RWPE2 (cell line): Measurements from ENCODE around the gene PTPRA.

Experiments
- ATAC-seq: fragments of 200-7000 bp; cut with Tn5 transposase; 3 replicates; pipeline ENCODE4 v1.9.1; 2021; ENCODE audit warnings: low read depth
- DNase-seq: peaks from one replicate; pipeline ENCODE4 v3.0.0-alpha.2; 2020; ENCODE audit warnings: low spot score
- H3K27ac ChIP-seq: fragments of 450-650 bp; 2 replicates; pipeline ENCODE4 v1.5.1; 2017; ENCODE audit warnings: mild to moderate bottlenecking; ENCODE audit not compliant: poor library complexity, severe bottlenecking
- H3K27me3 ChIP-seq: fragments of 250-450 bp; sonication (Bioruptor Pico); 2 replicates; pipeline ENCODE4 v1.5.1; 2021; ENCODE audit warnings: mild to moderate bottlenecking, moderate library complexity; ENCODE audit not compliant: insufficient read depth, poor library complexity, severe bottlenecking
- H3K36me3 ChIP-seq: fragments of 250-450 bp; sonication (Bioruptor Pico); 2 replicates; pipeline ENCODE4 v1.5.1; 2020; ENCODE audit warnings: low read depth, mild to moderate bottlenecking, moderate library complexity
- H3K4me1 ChIP-seq: fragments of 250-450 bp; sonication (Bioruptor Pico); 2 replicates; pipeline ENCODE4 v1.5.1; 2021; ENCODE audit warnings: mild to moderate bottlenecking, moderate library complexity; ENCODE audit not compliant: insufficient read depth, poor library complexity, severe bottlenecking
- H3K4me3 ChIP-seq: fragments of 250-450 bp; sonication (Bioruptor Pico); 2 replicates; pipeline ENCODE4 v1.5.1; 2021; ENCODE audit warnings: mild to moderate bottlenecking, moderate library complexity; ENCODE audit not compliant: severe bottlenecking
- H3K9me3 ChIP-seq: fragments of 250-450 bp; sonication (Bioruptor Pico); 2 replicates; pipeline ENCODE4 v1.5.1; 2021; ENCODE audit warnings: mild to moderate bottlenecking, moderate library complexity; ENCODE audit not compliant: severe bottlenecking
- TF ChIP-seq, protein P1 (sequence below): fragments of 450-650 bp; IDR thresholded peaks from one replicate; pipeline ENCODE4 v1.5.1; 2017; ENCODE audit warnings: mild to moderate bottlenecking, moderate library complexity; ENCODE audit not compliant: poor library complexity, severe bottlenecking

PTPRA gene

DNA sequence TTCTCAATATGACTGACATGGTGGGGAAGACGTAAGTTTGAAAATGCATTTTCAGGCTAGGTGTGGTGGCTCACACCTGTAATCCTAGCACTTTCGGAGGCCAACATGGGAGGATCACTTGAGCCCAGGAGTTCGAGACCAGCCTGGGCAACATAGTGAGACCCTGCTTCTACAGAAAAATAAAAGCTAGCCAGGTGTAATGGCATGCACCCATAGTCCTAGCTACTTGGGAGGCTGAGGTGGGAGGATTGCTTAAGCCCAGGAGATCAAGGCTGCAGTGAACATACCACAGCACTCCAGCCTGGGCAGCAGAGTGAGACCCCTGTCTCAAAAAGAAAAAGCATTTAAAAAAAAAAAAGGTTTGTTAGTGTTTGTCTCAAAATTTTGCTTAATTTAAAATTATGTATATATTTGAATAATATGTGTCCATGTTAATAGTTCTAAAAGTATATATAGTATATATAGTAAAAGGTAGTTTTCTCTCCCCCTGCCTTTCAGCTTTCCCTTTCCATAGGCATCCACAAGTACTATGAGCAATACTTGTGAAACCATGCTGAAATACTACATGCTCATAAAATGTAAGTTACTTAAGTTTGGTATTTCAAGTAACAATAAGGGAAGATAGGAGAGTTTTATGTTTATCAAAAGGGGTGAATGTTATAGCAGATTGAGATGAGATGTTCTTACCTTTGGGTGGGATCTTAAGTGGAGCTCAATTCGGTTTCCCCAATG is 15.1 kb downstream of the PTPRA start:
- no peaks in the 10 kb centered on the region for H3K36me3 ChIP-seq
- peaks cover 18% of the 10 kb centered on the region for H3K4me1 ChIP-seq
- TF ChIP-seq, protein P1, sequence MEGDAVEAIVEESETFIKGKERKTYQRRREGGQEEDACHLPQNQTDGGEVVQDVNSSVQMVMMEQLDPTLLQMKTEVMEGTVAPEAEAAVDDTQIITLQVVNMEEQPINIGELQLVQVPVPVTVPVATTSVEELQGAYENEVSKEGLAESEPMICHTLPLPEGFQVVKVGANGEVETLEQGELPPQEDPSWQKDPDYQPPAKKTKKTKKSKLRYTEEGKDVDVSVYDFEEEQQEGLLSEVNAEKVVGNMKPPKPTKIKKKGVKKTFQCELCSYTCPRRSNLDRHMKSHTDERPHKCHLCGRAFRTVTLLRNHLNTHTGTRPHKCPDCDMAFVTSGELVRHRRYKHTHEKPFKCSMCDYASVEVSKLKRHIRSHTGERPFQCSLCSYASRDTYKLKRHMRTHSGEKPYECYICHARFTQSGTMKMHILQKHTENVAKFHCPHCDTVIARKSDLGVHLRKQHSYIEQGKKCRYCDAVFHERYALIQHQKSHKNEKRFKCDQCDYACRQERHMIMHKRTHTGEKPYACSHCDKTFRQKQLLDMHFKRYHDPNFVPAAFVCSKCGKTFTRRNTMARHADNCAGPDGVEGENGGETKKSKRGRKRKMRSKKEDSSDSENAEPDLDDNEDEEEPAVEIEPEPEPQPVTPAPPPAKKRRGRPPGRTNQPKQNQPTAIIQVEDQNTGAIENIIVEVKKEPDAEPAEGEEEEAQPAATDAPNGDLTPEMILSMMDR, result no peak
- no peaks in the 10 kb centered on the region for H3K9me3 ChIP-seq
- no peak overlapping the region for H3K27ac ChIP-seq
- DNase-seq (no peak), ATAC-seq (no peak)
- H3K27me3 ChIP-seq, result no peaks in the 10 kb centered on the region
- no peak overlapping the region for H3K4me3 ChIP-seq

DNA sequence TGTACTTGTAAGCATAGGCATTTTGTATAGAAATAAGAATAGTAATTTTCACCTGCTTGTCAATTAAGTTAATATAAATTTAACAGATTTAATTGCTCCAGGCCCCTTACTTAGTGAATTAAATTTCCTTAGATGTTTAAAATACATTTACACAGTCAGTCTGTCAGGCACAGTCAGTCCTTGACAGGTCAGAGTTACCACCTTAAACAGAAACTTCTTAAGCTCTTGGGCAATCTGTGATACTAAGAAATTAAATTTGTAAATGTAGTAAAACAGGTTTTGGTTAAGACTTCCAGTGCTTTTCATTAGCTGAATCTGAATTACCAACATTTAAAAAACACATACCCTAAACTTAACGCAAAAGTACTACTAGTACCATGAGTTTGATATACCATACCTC is 15.9 kb downstream of the PTPRA start:
- H3K36me3 ChIP-seq, result no peaks in the 10 kb centered on the region

DNA sequence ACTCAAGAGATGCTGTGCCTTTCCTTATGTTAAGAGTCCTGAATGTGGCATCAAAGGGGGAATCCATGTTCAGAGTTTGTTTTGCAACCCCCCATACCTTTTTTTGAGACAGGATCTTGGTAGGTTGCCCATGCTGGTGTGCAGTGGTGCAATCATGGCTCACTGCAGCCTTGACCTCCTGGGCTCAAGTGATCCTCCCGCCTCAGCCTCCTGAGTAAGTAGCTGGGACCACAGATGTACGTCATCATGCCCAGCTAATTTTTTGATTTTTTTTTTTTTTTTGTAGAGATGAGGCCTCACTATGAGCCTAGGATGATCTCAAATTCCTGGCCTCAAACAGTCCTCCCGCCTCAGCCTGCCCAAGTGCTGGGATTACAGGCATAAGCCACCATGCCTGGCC is 16.5 kb downstream of the PTPRA start:
- peaks cover 18% of the 10 kb centered on the region for H3K4me1 ChIP-seq
- H3K27ac ChIP-seq, result no peak overlapping the region
- no peaks in the 10 kb centered on the region for H3K36me3 ChIP-seq
- TF ChIP-seq, protein P1, result no peak
- no peak overlapping the region for H3K4me3 ChIP-seq
- no peaks in the 10 kb centered on the region for H3K27me3 ChIP-seq
- no peaks in the 10 kb centered on the region for H3K9me3 ChIP-seq
- ATAC-seq (no peak), DNase-seq (no peak)

More for the DNA sequence above, 15.9 kb downstream of the PTPRA start:
- Histone ChIP-seq H3K4me3 (no peak overlapping the region), H3K27me3 (no peaks in the 10 kb centered on the region), H3K4me1 (peaks cover 18% of the 10 kb centered on the region), H3K27ac (no peak overlapping the region), H3K9me3 (no peaks in the 10 kb centered on the region)
- DNase-seq, result no peak
- ATAC-seq, result no peak
- TF ChIP-seq, protein P1, result no peak

DNA sequence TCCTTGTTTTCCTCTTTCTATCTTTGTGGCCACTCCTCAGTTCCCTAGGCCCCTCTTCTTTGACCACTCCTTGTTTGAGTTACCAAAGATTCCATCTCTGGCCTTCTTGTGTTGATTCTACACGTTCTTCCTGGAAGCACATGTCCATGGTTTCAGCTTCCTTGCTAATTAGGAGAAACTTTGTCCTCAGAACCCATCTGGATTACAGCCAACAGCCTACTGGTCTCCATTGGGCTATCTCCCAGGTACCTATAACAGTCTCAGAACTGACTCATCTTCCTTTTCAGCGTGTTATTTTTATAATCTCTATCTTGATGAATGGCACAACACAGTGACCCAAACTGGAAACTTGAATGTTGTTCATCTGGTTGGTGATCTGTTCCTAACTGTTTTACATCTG is 17.5 kb downstream of the PTPRA start:
- ATAC-seq, result peak; percentile 73
- Histone ChIP-seq H3K27ac (peak overlapping the region; percentile 21), H3K4me1 (peaks cover 18% of the 10 kb centered on the region), H3K9me3 (no peaks in the 10 kb centered on the region), H3K4me3 (no peak overlapping the region), H3K36me3 (no peaks in the 10 kb centered on the region), H3K27me3 (no peaks in the 10 kb centered on the region)
- TF ChIP-seq, protein P1, result no peak
- no peak for DNase-seq

DNA sequence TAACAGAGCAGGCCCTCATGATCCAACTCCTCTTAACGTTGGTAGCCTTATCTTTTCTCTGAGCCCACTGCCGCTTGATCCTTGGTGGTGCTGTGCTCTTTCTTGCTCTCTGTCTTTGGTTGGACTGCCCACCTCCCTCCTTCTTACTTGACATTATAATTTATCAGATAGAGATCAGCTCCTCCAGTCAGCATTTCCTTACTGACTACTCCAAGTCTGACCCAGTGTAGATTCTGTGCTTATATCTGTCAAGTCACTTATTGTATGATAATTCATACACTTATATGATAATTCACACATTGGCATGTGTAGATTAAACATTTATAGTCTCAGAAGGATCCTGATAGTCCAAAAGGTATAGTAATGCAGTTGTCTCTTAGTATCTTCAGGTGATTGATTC is 18.1 kb downstream of the PTPRA start:
- Histone ChIP-seq H3K27me3 (no peaks in the 10 kb centered on the region), H3K9me3 (no peaks in the 10 kb centered on the region), H3K4me1 (peaks cover 18% of the 10 kb centered on the region), H3K36me3 (no peaks in the 10 kb centered on the region), H3K4me3 (no peak overlapping the region), H3K27ac (peak overlapping the region; percentile 21)
- ATAC-seq, result no peak
- TF ChIP-seq, protein P1, result no peak
- no peak for DNase-seq
